ENCODE data around the gene CLBA1. TPM values are rescaled to one million over a fixed set of nuclear protein-coding genes. Genes with fewer than 3 reads are reported as not detected.
"Not testable (repeated sequence)": the region's sequence is repeated elsewhere in the genome, so short reads cannot be mapped to it uniquely, and the experiment has no call there.

Gene CLBA1
- polyA plus RNA-seq, 4 donors, result 22.6 to 30.7 (median 25.1) TPM

GRCh38 chr14:104947201-104947600, 38.4 kb upstream of the CLBA1 start:
- not testable (repeated sequence) for DNase-seq (ENCODE audit: low read depth in 4 of 4, low spot score in 3 of 4)

GRCh38 chr14:104947881-104948735, 37.5 kb upstream of the CLBA1 start:
- DNase-seq (ENCODE audit: low read depth in 4 of 4, low spot score in 3 of 4), result not testable (repeated sequence)

GRCh38 chr14:104948736-104949031, 36.9 kb upstream of the CLBA1 start:
- no peak for DNase-seq (ENCODE audit: low read depth in 4 of 4, low spot score in 3 of 4)

GRCh38 chr14:104949406-104949955, 36.1 kb upstream of the CLBA1 start:
- not testable (repeated sequence) for DNase-seq (ENCODE audit: low read depth in 4 of 4, low spot score in 3 of 4)

- DNase-seq (ENCODE audit: low read depth in 4 of 4, low spot score in 3 of 4), result no peak
Observed at GRCh38 chr14:104950021-104950420, 35.6 kb upstream of the CLBA1 start.

- not testable (repeated sequence) for DNase-seq (ENCODE audit: low read depth in 4 of 4, low spot score in 3 of 4)
Observed at GRCh38 chr14:104950701-104951100, 34.9 kb upstream of the CLBA1 start.

GRCh38 chr14:104951863-104952657, 33.5 kb upstream of the CLBA1 start:
- not testable (repeated sequence) for DNase-seq (ENCODE audit: low read depth in 4 of 4, low spot score in 3 of 4)

- DNase-seq (ENCODE audit: low read depth in 4 of 4, low spot score in 3 of 4), result no peak
Observed at GRCh38 chr14:104953097-104953496, 32.5 kb upstream of the CLBA1 start.

GRCh38 chr14:104953896-104954656, 31.5 kb upstream of the CLBA1 start:
- DNase-seq (ENCODE audit: low read depth in 4 of 4, low spot score in 3 of 4), result no peak

- DNase-seq (ENCODE audit: low read depth in 4 of 4, low spot score in 3 of 4), result no peak
Observed at GRCh38 chr14:104954746-104955395, 30.7 kb upstream of the CLBA1 start.

- DNase-seq (ENCODE audit: low read depth in 4 of 4, low spot score in 3 of 4), result no peak
Observed at GRCh38 chr14:104955396-104955770, 30.2 kb upstream of the CLBA1 start.

- DNase-seq (ENCODE audit: low read depth in 4 of 4, low spot score in 3 of 4), result no peak
Observed at GRCh38 chr14:104956290-104956890, 29.2 kb upstream of the CLBA1 start.

GRCh38 chr14:104957146-104958113, 28.2 kb upstream of the CLBA1 start:
- DNase-seq (ENCODE audit: low read depth in 4 of 4, low spot score in 3 of 4), result no peak

GRCh38 chr14:104964546-104964945, 21.0 kb upstream of the CLBA1 start:
- no peak for DNase-seq (ENCODE audit: low read depth in 4 of 4, low spot score in 3 of 4)

GRCh38 chr14:104965561-104966231, 19.9 kb upstream of the CLBA1 start:
- no peak for DNase-seq (ENCODE audit: low read depth in 4 of 4, low spot score in 3 of 4)

GRCh38 chr14:104966261-104966865, 19.2 kb upstream of the CLBA1 start:
- DNase-seq (ENCODE audit: low read depth in 4 of 4, low spot score in 3 of 4), result no peak

GRCh38 chr14:104966981-104967385, 18.6 kb upstream of the CLBA1 start:
- DNase-seq (ENCODE audit: low read depth in 4 of 4, low spot score in 3 of 4), result no peak

Data from right renal pelvis (tissue), 4 donors.